H9 (cell line): ENCODE measurements around the gene MYL1. TPM values are rescaled to one million over a fixed set of nuclear protein-coding genes. Genes with fewer than 3 reads are reported as not detected.

ENCODE experiments used
- DNase-seq: peaks from one replicate; pipeline ENCODE4 v3.0.0-alpha.2; 2017
- H2AFZ ChIP-seq: one replicate; pipeline ENCODE4 v1.6.1; 2013; ENCODE audit warnings: mild to moderate bottlenecking, low read length, control low read depth, moderate library complexity
- H2AK5ac ChIP-seq: 2 replicates; pipeline ENCODE4 v1.6.1; 2013; ENCODE audit warnings: low read length, control low read depth, mixed read lengths; ENCODE audit not compliant: insufficient read length
- H2BK120ac ChIP-seq: one replicate; pipeline ENCODE4 v1.6.1; 2013; ENCODE audit warnings: low read depth, mild to moderate bottlenecking, low read length, control low read depth, inconsistent platforms; ENCODE audit not compliant: poor library complexity, severe bottlenecking
- H2BK12ac ChIP-seq: 2 replicates; pipeline ENCODE4 v1.6.1; 2013; ENCODE audit warnings: low read length, control low read depth, mixed read lengths, low read depth; ENCODE audit not compliant: insufficient read length
- H2BK15ac ChIP-seq: 2 replicates; pipeline ENCODE4 v1.6.1; 2013; ENCODE audit warnings: low read depth, low read length, control low read depth
- H2BK20ac ChIP-seq: one replicate; pipeline ENCODE4 v1.6.1; 2013; ENCODE audit warnings: low read depth, mild to moderate bottlenecking, low read length, control low read depth, inconsistent platforms; ENCODE audit not compliant: poor library complexity, severe bottlenecking
- H2BK5ac ChIP-seq: 2 replicates; pipeline ENCODE4 v1.6.1; 2013; ENCODE audit warnings: low read length, control low read depth, mixed read lengths; ENCODE audit not compliant: insufficient read length
- H3K14ac ChIP-seq: 2 replicates; pipeline ENCODE4 v1.6.1; 2013; ENCODE audit warnings: low read length, control low read depth; ENCODE audit not compliant: insufficient read depth
- H3K18ac ChIP-seq: 2 replicates; pipeline ENCODE4 v1.6.1; 2013; ENCODE audit warnings: low read depth, mild to moderate bottlenecking, mixed read lengths, low read length, control low read depth; ENCODE audit not compliant: insufficient read length
- H3K23ac ChIP-seq: 2 replicates; pipeline ENCODE4 v1.6.1; 2013; ENCODE audit warnings: low read length, control low read depth, mixed read lengths, low read depth; ENCODE audit not compliant: insufficient read length
- H3K23me2 ChIP-seq: 2 replicates; pipeline ENCODE4 v1.6.1; 2013; ENCODE audit warnings: low read depth, mild to moderate bottlenecking, mixed read lengths, low read length, control low read depth; ENCODE audit not compliant: insufficient read length, poor library complexity, severe bottlenecking
- H3K27ac ChIP-seq: 2 replicates; pipeline ENCODE4 v1.5.1; 2013; ENCODE audit warnings: low read length, control low read depth, mixed read lengths, low read depth; ENCODE audit not compliant: insufficient read length
- H3K27me3 ChIP-seq: 2 replicates; pipeline ENCODE4 v1.6.1; 2013; ENCODE audit warnings: low read length, control low read depth, inconsistent platforms; ENCODE audit not compliant: insufficient read depth
- H3K4ac ChIP-seq: 2 replicates; pipeline ENCODE4 v1.6.1; 2013; ENCODE audit warnings: low read depth, mild to moderate bottlenecking, control low read depth, inconsistent platforms, low read length, moderate library complexity
- H3K4me1 ChIP-seq: 2 replicates; pipeline ENCODE4 v1.6.1; 2013; ENCODE audit warnings: low read length, control low read depth, inconsistent platforms; ENCODE audit not compliant: insufficient read depth
- H3K4me2 ChIP-seq: 2 replicates; pipeline ENCODE4 v1.6.1; 2013; ENCODE audit warnings: low read length, control low read depth, mixed read lengths; ENCODE audit not compliant: insufficient read length, insufficient read depth
- H3K56ac ChIP-seq: 2 replicates; pipeline ENCODE4 v1.6.1; 2013; ENCODE audit warnings: low read depth, mild to moderate bottlenecking, mixed read lengths, low read length, control low read depth; ENCODE audit not compliant: insufficient read length
- H3K79me1 ChIP-seq: 2 replicates; pipeline ENCODE4 v1.6.1; 2013; ENCODE audit warnings: low read depth, mild to moderate bottlenecking, moderate library complexity, low read length, control low read depth, inconsistent platforms; ENCODE audit not compliant: insufficient read depth, poor library complexity, severe bottlenecking
- H3K79me2 ChIP-seq: 2 replicates; pipeline ENCODE4 v1.6.1; 2013; ENCODE audit warnings: low read length, control low read depth, inconsistent platforms; ENCODE audit not compliant: insufficient read depth
- H3K9ac ChIP-seq: 2 replicates; pipeline ENCODE4 v1.6.1; 2013; ENCODE audit warnings: low read length, control low read depth, mixed read lengths; ENCODE audit not compliant: insufficient read length; ENCODE audit errors: extremely low read depth
- H3K9me3 ChIP-seq: one replicate; pipeline ENCODE4 v1.6.1; 2013; ENCODE audit warnings: low read depth, low read length, inconsistent platforms; ENCODE audit not compliant: control insufficient read depth
- H3T11ph ChIP-seq: one replicate; pipeline ENCODE4 v1.6.1; 2013; ENCODE audit warnings: mild to moderate bottlenecking, low read length, control low read depth, inconsistent platforms
- H4K20me1 ChIP-seq: one replicate; pipeline ENCODE4 v1.6.1; 2013; ENCODE audit not compliant: control insufficient read depth, insufficient read length, insufficient read depth
- H4K5ac ChIP-seq: 2 replicates; pipeline ENCODE4 v1.6.1; 2013; ENCODE audit warnings: low read depth, mild to moderate bottlenecking, mixed read lengths, low read length, control low read depth; ENCODE audit not compliant: insufficient read length
- H4K8ac ChIP-seq: replicated peaks from 2 replicates; pipeline ENCODE4 v1.6.1; 2013; ENCODE audit warnings: low read length, control low read depth, mixed read lengths, low read depth; ENCODE audit not compliant: insufficient read length
- H4K91ac ChIP-seq: 2 replicates; pipeline ENCODE4 v1.6.1; 2013; ENCODE audit warnings: low read depth, mild to moderate bottlenecking, moderate library complexity, mixed read lengths, low read length, control low read depth; ENCODE audit not compliant: insufficient read length
- H3K27ac Mint-ChIP-seq, 3 experiments: 2 replicates in 2 of 3; 3 replicates in 1 of 3; pipeline ENCODE4 v1.8.0; 2020 to 2021; ENCODE audit warnings: mixed read lengths in 3 of 3, mild to moderate bottlenecking in 1 of 3, moderate library complexity in 1 of 3
- H3K27me3 Mint-ChIP-seq: 2 replicates; pipeline ENCODE4 v1.8.0; 2021; ENCODE audit warnings: low read depth, mild to moderate bottlenecking, moderate library complexity, mixed read lengths
- H3K36me3 Mint-ChIP-seq, 3 experiments: 2 replicates in 2 of 3; 3 replicates in 1 of 3; pipeline ENCODE4 v1.8.0; 2020 to 2021; ENCODE audit warnings: low read depth in 3 of 3, mixed read lengths in 3 of 3; ENCODE audit not compliant: insufficient read depth in 1 of 3
- H3K4me1 Mint-ChIP-seq, 2 experiments: 2 replicates each; pipeline ENCODE4 v1.8.0; 2020; ENCODE audit warnings: mixed read lengths in 2 of 2
- H3K4me3 Mint-ChIP-seq, 2 experiments: 2 replicates in 1 of 2; 3 replicates in 1 of 2; pipeline ENCODE4 v1.8.0; 2020 to 2021; ENCODE audit warnings: mild to moderate bottlenecking in 2 of 2, mixed read lengths in 2 of 2, moderate library complexity in 1 of 2
- H3K9me3 Mint-ChIP-seq, 2 experiments: 2 replicates in 1 of 2; 3 replicates in 1 of 2; pipeline ENCODE4 v1.8.0; 2020; ENCODE audit warnings: mild to moderate bottlenecking in 2 of 2, mixed read lengths in 2 of 2, moderate library complexity in 1 of 2
- WGBS: extraction: QIAGEN DNeasy Blood & Tissue Kit; methylation state at CpG from one replicate; pipeline ENCODE4 v1.1.7; 2013; ENCODE audit warnings: missing lambda C conversion rate, low lambda C conversion rate, mixed read lengths; ENCODE audit not compliant: insufficient read length; ENCODE audit errors: extremely low coverage; 5-methylcytosine and 5-hydroxymethylcytosine counted together
- total RNA-seq: library from RNA; stranded (reverse); gene quantifications from 2 replicates; pipeline ENCODE4 v1.2.1, GENCODE V29; 2021
- TF ChIP-seq, protein P1 (sequence below): fragments of 200-600 bp; sonication (generic); conservative IDR thresholded peaks from 3 replicates; pipeline ENCODE4 v1.8.0; 2021; ENCODE audit warnings: antibody characterized with exemption, mild to moderate bottlenecking

The MYL1 gene
- total RNA-seq, 1 experiment from 2014 or later, result not detected

DNA sequence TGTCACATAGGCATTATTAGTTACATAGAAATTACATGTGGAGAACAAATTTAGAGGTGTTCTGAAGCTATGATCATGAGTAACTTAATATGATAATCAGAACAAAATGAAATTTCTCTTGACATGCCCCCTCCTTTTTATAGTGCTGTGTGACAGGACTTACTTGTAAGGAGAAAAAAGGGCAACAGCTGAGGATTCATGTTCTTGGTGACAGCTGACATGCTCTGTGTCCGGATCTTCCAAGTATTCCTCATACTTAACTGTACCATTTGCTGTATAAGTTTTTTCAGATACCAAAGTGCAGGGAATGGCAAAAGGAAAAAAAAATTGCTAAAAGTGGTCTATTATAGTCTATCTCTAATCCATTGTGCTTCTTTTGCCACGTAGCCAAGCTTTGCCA lies 3.5 kb upstream of the MYL1 start:
- TF ChIP-seq, protein P1, sequence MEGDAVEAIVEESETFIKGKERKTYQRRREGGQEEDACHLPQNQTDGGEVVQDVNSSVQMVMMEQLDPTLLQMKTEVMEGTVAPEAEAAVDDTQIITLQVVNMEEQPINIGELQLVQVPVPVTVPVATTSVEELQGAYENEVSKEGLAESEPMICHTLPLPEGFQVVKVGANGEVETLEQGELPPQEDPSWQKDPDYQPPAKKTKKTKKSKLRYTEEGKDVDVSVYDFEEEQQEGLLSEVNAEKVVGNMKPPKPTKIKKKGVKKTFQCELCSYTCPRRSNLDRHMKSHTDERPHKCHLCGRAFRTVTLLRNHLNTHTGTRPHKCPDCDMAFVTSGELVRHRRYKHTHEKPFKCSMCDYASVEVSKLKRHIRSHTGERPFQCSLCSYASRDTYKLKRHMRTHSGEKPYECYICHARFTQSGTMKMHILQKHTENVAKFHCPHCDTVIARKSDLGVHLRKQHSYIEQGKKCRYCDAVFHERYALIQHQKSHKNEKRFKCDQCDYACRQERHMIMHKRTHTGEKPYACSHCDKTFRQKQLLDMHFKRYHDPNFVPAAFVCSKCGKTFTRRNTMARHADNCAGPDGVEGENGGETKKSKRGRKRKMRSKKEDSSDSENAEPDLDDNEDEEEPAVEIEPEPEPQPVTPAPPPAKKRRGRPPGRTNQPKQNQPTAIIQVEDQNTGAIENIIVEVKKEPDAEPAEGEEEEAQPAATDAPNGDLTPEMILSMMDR, result no peak
- no peak overlapping the region for H4K5ac ChIP-seq
- no peak overlapping the region for H2BK5ac ChIP-seq
- no peak overlapping the region for H2BK12ac ChIP-seq
- H3K4me2 ChIP-seq, result no peak overlapping the region
- Mint-ChIP-seq H3K9me3 (no peaks in the 10 kb centered on the region), H3K27me3 (no peaks in the 10 kb centered on the region), H3K4me3 (no peak overlapping the region), H3K27ac (no peak overlapping the region), H3K4me1 (no peaks in the 10 kb centered on the region), H3K36me3 (no peaks in the 10 kb centered on the region)
- DNase-seq, result no peak
- no peak overlapping the region for H2BK20ac ChIP-seq
- H2BK120ac ChIP-seq, result no peak overlapping the region
- H4K91ac ChIP-seq, result no peak overlapping the region
- H4K8ac ChIP-seq, result no peak overlapping the region
- no peaks in the 10 kb centered on the region for H3K4me1 ChIP-seq
- no peak overlapping the region for H3K27ac ChIP-seq
- H3T11ph ChIP-seq, result no peak overlapping the region
- no peak overlapping the region for H3K18ac ChIP-seq
- no peak overlapping the region for H2BK15ac ChIP-seq
- H3K23me2 ChIP-seq, result no peaks in the 10 kb centered on the region
- no peaks in the 10 kb centered on the region for H3K9me3 ChIP-seq
- WGBS, result no CpG with 5 or more reads among the region's 2 CpGs
- H3K4ac ChIP-seq, result no peak overlapping the region
- no peak overlapping the region for H2AFZ ChIP-seq
- no peak overlapping the region for H3K56ac ChIP-seq
- no peaks in the 10 kb centered on the region for H3K79me1 ChIP-seq
- H3K27me3 ChIP-seq, result no peaks in the 10 kb centered on the region
- no peak overlapping the region for H3K23ac ChIP-seq
- H4K20me1 ChIP-seq, result no peaks in the 10 kb centered on the region
- H3K79me2 ChIP-seq, result no peaks in the 10 kb centered on the region
- H3K9ac ChIP-seq, result no peak overlapping the region
- no peak overlapping the region for H3K14ac ChIP-seq
- no peak overlapping the region for H2AK5ac ChIP-seq
